Osteocyte (in vitro differentiated cells): Measurements from ENCODE around the gene ADAMTSL1. TPM values are rescaled to one million over a fixed set of nuclear protein-coding genes. Genes with fewer than 3 reads are reported as not detected.

Experiments used
- DNase-seq: peaks from one replicate; pipeline ENCODE4 v3.0.0; 2021; ENCODE audit warnings: mixed read lengths; ENCODE audit not compliant: unreplicated experiment; ENCODE audit errors: extremely low spot score
- H3K27ac Mint-ChIP-seq: one replicate; pipeline ENCODE4 v1.8.0; 2021; ENCODE audit warnings: mild to moderate bottlenecking, mixed read lengths; ENCODE audit not compliant: unreplicated experiment
- H3K27me3 Mint-ChIP-seq: one replicate; pipeline ENCODE4 v1.8.0; 2021; ENCODE audit warnings: mixed read lengths; ENCODE audit not compliant: unreplicated experiment
- H3K36me3 Mint-ChIP-seq: one replicate; pipeline ENCODE4 v1.8.0; 2021; ENCODE audit warnings: mixed read lengths; ENCODE audit not compliant: unreplicated experiment
- H3K4me1 Mint-ChIP-seq: one replicate; pipeline ENCODE4 v1.8.0; 2021; ENCODE audit warnings: mixed read lengths; ENCODE audit not compliant: unreplicated experiment
- H3K4me3 Mint-ChIP-seq: one replicate; pipeline ENCODE4 v1.8.0; 2021; ENCODE audit warnings: mild to moderate bottlenecking, moderate library complexity, mixed read lengths; ENCODE audit not compliant: unreplicated experiment
- H3K9me3 Mint-ChIP-seq: one replicate; pipeline ENCODE4 v1.8.0; 2021; ENCODE audit warnings: mixed read lengths; ENCODE audit not compliant: unreplicated experiment
- total RNA-seq: library from RNA; stranded (reverse); gene quantifications from 2 replicates; pipeline ENCODE4 v1.2.1, GENCODE V29; 2021
- TF ChIP-seq, protein P1 (sequence below): fragments of 200-600 bp; sonication (generic); IDR thresholded peaks from 2 replicates; pipeline ENCODE4 v1.5.0; 2021; ENCODE audit warnings: antibody characterized with exemption, mild to moderate bottlenecking, moderate library complexity

ADAMTSL1 gene
- total RNA-seq, 1 donor from 2014 or later: 1.5 TPM

- DNase-seq: no peak
- Mint-ChIP-seq H3K4me3 (no peak overlapping the region), H3K4me1 (peaks cover 12% of the 10 kb centered on the region), H3K27ac (no peak overlapping the region), H3K36me3 (no peaks in the 10 kb centered on the region), H3K9me3 (no peaks in the 10 kb centered on the region), H3K27me3 (no peaks in the 10 kb centered on the region)
- TF ChIP-seq, protein P1, sequence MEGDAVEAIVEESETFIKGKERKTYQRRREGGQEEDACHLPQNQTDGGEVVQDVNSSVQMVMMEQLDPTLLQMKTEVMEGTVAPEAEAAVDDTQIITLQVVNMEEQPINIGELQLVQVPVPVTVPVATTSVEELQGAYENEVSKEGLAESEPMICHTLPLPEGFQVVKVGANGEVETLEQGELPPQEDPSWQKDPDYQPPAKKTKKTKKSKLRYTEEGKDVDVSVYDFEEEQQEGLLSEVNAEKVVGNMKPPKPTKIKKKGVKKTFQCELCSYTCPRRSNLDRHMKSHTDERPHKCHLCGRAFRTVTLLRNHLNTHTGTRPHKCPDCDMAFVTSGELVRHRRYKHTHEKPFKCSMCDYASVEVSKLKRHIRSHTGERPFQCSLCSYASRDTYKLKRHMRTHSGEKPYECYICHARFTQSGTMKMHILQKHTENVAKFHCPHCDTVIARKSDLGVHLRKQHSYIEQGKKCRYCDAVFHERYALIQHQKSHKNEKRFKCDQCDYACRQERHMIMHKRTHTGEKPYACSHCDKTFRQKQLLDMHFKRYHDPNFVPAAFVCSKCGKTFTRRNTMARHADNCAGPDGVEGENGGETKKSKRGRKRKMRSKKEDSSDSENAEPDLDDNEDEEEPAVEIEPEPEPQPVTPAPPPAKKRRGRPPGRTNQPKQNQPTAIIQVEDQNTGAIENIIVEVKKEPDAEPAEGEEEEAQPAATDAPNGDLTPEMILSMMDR: no peak
Measured at GRCh38 chr9:18463991-18464390, 10.0 kb upstream of the ADAMTSL1 start.

DNA sequence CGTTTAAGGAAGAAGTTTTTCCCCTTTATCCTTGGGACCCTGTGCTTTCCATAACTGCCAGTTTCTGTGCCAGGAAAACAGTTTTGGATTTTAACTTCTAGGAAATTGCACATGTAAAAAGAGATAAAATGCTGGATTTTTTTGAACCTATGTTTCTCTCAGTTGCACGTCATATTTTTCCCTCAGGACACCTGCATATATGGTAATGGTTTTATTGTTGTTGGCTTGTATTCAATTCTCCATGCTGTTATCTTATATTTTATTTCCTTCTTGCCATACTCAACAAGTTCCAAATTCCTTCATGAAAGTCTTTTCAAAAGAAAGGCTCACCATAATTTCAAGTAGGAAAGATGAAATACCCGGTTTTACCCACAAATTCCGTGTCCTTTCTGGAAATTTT, 7.9 kb upstream of the ADAMTSL1 start:
- TF ChIP-seq, protein P1: no peak
- H3K27me3 Mint-ChIP-seq: no peaks in the 10 kb centered on the region
- no peaks in the 10 kb centered on the region for H3K36me3 Mint-ChIP-seq
- H3K4me3 Mint-ChIP-seq: no peak overlapping the region
- H3K4me1 Mint-ChIP-seq: peaks cover 3% of the 10 kb centered on the region
- H3K9me3 Mint-ChIP-seq: peaks cover 4% of the 10 kb centered on the region
- H3K27ac Mint-ChIP-seq: no peak overlapping the region
- no peak for DNase-seq

DNA sequence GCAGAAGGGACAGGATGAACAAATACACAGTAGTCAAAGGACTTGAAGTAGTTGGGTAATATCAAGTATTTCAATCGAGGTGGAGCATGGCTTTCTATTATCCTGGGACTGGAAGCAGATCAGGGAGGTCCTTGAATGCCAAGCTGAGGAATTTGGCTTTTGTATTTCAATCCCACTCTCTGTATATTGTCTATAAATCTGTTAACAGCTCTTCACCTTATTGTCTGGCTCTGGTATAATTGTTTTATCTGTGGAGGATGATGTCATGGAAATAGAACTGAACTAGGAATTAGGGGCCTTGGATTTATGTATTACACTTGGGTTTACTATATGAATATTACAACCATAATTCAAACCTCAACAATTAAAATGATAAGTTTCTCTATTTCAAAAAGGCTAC, 6.3 kb upstream of the ADAMTSL1 start:
- Mint-ChIP-seq H3K27me3 (no peaks in the 10 kb centered on the region), H3K36me3 (no peaks in the 10 kb centered on the region), H3K4me3 (no peak overlapping the region), H3K4me1 (peaks cover 3% of the 10 kb centered on the region), H3K27ac (no peak overlapping the region), H3K9me3 (peaks cover 4% of the 10 kb centered on the region)
- DNase-seq: no peak
- TF ChIP-seq, protein P1: no peak

GRCh38 chr9:18472435-18472834, 1.5 kb upstream of the ADAMTSL1 start:
- DNase-seq: no peak
- TF ChIP-seq, protein P1: no peak
- Mint-ChIP-seq H3K9me3 (peaks cover 4% of the 10 kb centered on the region), H3K4me1 (peaks cover 18% of the 10 kb centered on the region), H3K36me3 (no peaks in the 10 kb centered on the region), H3K27me3 (no peaks in the 10 kb centered on the region), H3K4me3 (no peak overlapping the region), H3K27ac (no peak overlapping the region)

GRCh38 chr9:18472841-18473251, 1.1 kb upstream of the ADAMTSL1 start:
- H3K4me1 Mint-ChIP-seq: peaks cover 18% of the 10 kb centered on the region
- no peaks in the 10 kb centered on the region for H3K27me3 Mint-ChIP-seq
- H3K36me3 Mint-ChIP-seq: no peaks in the 10 kb centered on the region
- H3K27ac Mint-ChIP-seq: no peak overlapping the region
- H3K4me3 Mint-ChIP-seq: no peak overlapping the region
- peaks cover 4% of the 10 kb centered on the region for H3K9me3 Mint-ChIP-seq
- no peak for DNase-seq
- TF ChIP-seq, protein P1: no peak
